GM12891 (cell line): ENCODE results near the gene TMC7.

Experiments used
- POU2F2 ChIP-seq: IDR thresholded peaks from 2 replicates; pipeline ENCODE4 v1.6.1; 2011; ENCODE audit warnings: low read depth, mild to moderate bottlenecking, control low read depth, low read length, moderate library complexity
- SPI1 ChIP-seq: IDR thresholded peaks from 2 replicates; pipeline ENCODE4 v1.6.1; 2011; ENCODE audit warnings: low read depth, low read length, control low read depth

DNA sequence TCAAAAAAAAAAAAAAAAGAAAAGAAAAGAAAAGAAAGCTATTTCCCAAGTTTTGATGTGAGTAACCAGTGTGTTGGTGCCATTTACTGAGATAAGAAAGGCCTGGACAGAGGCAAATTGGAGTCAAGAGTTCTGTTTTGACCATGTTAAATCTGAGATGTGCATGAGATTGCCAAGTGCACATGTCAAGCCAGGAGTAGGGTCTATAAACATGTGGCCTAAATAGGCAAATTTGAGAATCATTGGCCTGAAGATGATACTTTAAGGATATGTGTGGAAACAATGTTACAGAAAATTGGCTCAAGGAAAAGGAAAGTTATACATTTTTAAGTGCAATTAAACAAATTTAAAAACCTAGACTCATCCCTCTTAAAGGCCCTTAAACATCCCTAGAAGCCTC is 42.3 kb upstream of the TMC7 start:
- TF ChIP-seq SPI1 = no peak
- TF ChIP-seq POU2F2 = no peak
